HG03095 (cell line): ENCODE measurements around the gene KIF16B.
"Not testable (repeated sequence)": the region's sequence is repeated elsewhere in the genome, so short reads cannot be mapped to it uniquely, and the experiment has no call there.

Source experiments
- ATAC-seq: cut with Tn5 transposase; IDR thresholded peaks from one replicate; pipeline ENCODE4 v1.9.1; 2021; ENCODE audit warnings: moderate library complexity; ENCODE audit not compliant: unreplicated experiment

Gene KIF16B

GRCh38 chr20:16439540-16439939 is 133.7 kb downstream of the KIF16B start:
- not testable (repeated sequence) for ATAC-seq

DNA sequence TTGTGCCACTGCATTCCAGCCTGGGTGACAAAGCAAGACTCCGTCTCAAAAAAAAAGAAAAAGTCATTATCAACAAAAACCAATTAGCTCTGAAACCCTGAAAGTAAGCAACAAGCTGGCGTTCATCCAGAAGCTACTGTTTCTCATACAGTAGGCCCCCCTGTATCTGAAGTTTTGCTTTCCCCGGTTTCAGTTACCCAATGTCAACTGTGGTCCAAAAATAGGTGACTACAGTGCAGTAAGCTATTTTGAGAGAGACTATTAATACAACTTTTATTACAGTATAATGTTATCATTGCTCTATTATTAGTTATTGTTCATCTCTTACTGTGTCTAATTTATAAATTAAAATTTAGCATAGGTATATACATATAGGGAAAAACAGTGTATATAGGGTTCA is 135.1 kb downstream of the KIF16B start:
- no peak for ATAC-seq

GRCh38 chr20:16437387-16437996 is 135.8 kb downstream of the KIF16B start:
- no peak for ATAC-seq

- ATAC-seq: peak; percentile 76
Measured at GRCh38 chr20:16434062-16434664, 139.1 kb downstream of the KIF16B start.

- no peak for ATAC-seq
Measured at GRCh38 chr20:16433293-16433580, 140.0 kb downstream of the KIF16B start.

DNA sequence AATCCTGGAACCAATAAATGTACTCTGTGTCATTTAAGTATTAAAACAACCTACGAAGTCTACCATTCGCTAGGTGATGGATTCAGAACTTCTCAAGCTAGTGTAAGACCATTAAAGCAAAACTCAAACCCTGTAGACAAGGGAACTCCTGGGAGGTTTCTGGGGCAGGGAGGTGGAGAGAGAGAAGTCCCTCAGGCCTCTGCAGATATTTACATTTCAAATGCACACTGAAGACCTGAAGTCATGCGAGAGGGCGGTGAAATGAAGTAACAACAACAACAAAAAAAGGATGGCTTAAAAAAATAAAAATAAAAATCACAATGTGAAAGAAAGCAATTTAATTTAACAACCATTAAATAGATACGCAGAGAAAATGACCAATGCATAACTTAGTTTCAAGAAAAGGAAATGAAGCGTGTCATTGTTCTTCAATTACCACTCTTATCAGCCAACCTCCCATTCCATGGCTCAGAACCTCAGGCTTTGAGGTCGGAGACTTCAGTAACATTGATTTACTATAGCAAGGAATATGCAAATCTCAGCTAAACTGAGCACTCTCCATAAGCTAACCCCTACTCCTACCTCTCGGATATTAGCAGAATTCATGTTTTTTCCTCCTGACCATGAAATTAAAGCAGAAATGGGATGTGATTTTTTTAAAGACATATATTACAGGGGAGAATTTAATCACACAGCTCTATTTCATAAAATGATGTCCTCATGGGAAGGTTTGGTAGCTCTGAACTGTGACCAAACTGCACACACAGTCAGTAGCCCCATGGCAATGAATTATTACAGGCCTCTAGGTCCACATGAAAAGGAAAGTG is 140.6 kb downstream of the KIF16B start:
- ATAC-seq: no peak

GRCh38 chr20:16428112-16428511 is 145.1 kb downstream of the KIF16B start:
- no peak for ATAC-seq

- no peak for ATAC-seq
Measured at GRCh38 chr20:16427571-16427970, 145.7 kb downstream of the KIF16B start.

DNA sequence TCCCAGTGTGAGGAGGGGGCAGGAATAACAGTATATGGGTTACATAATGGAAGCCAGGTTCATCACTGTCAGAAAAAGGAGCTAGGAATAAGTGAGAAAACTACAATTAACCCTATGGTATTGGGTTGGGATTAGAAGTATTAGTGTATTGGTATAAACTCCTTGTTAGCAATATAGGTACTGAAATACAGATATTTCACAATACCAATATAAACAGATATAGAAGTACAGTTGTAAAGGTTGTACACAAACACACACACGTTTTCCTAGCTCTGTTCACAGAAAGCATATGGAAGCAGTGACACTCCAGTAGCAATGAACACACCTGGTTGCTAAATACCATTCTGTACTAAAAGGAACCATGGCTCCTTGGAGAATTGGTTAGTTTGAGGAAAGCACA is 148.5 kb downstream of the KIF16B start:
- no peak for ATAC-seq

GRCh38 chr20:16423311-16424212 is 149.7 kb downstream of the KIF16B start:
- no peak for ATAC-seq

- ATAC-seq: no peak
Measured at GRCh38 chr20:16419138-16419715, 154.0 kb downstream of the KIF16B start.

DNA sequence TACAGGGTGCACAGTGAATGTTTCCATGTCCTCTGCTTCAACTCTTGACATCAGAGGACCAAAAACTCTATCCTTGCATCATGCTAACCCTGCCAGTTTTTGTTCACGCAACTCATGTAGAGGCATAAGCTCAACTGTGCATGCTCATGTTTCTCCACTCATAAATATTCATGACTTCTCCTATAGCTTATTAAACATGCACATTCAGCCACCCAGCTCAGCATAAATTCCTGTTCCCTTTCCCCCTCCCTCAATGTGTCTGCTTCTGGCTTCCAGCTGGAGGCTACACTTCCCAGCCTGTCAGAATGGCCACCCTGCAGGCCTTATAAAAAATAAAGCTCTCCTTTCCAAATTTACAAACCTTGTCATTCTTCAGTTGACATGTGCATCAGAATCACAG is 154.6 kb downstream of the KIF16B start:
- ATAC-seq: no peak

GRCh38 chr20:16417001-16417400 is 156.2 kb downstream of the KIF16B start:
- ATAC-seq: no peak

DNA sequence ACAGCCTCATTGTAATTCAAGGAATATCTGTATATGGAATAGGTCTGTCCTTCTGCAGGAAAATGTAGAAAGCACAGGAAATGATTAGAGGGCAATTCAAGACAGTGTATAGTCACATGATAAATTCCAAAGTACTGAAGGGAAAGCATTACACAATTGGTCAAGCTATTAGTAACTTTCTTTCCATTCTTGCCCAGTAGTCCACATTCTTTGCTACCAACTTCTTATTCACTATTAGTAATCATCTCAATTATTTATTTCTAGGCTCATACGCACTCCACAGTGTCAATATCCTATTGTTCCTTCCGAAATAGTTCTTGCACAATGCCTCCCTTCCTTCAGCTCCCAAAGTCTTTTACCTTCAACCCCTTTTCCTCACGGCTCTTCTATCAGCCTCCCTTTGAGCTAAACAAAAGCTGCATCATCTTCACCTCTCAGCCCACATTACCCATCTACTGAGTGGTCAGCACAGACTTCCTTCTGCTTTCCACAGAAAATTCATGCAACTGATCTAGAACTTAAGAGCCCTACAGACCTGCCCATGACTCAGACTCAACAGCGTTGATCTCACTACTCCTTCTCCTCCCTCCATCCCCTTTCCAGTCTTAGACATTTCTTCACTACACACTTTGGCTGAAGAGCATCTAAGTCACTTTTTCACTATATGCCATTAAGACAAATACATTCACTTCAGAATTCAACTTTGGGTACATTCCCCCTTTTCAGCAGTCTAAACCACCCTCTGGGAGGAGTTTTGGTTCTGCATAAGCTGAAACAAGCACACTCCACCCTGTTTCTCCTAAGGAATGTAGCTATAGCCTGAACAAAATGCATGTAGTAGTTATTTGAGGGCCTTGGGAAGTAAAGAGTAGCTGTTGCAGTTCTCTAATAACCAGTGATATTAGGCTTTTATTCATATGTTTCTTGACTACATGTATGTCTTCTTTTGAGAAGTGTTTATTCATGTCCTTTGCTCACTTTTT is 157.9 kb downstream of the KIF16B start:
- ATAC-seq: no peak

DNA sequence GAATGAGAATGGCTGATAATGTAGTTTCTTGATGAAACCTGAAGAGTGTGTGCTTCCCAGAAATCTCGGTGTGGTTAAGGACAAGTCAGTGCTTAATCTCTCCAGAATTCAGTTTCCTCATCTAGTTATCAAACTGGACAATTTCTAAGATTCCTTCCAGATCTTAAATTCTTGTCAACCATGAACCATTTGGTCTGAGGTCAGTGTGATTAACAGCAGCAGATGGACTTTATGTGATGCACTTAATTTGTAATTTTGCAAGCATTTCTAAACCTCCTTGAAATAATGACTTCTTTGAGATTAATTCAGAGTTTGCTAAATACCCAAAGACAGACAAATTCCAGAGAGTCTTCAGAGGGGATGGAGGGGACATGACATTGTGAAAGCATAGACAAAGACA is 160.3 kb downstream of the KIF16B start:
- ATAC-seq: no peak

- no peak for ATAC-seq
Measured at GRCh38 chr20:16411361-16411760, 161.9 kb downstream of the KIF16B start.

DNA sequence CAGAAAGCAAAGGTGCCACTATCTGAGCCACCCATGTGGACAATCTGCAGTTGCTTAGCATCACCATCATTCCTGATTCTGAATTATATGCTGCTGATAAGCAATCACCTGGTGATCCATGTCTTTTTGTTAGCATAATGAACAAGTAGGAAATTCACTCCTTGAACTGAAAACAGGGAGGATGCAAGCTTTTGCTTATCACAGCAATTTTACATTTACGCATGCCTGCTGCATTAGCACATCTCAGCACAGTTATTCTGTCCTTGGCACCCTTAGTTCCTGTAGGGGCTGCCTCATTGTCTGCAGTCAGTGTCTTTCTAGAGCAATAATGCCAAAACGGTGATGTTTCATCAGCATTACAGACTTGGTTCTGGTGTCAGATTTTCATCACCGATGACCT is 162.6 kb downstream of the KIF16B start:
- no peak for ATAC-seq

DNA sequence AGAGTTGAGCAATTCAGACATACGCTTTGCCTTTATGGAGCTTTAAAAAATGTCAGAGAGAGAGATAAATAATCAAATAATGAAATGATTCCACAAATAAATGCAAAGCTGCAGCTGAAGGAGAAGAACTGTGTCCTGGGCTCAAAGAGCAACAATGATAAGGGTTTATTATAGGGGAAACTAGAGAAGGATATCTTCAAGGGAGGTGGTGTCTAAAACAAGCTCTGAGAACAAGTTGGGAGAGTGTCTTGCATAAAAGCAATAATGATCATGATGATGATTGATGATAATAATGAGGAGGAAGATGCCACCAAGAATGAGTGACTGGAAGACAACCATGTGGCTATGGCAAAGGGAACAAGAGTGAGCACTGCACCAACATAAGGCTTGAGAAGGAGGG is 164.3 kb downstream of the KIF16B start:
- no peak for ATAC-seq

DNA sequence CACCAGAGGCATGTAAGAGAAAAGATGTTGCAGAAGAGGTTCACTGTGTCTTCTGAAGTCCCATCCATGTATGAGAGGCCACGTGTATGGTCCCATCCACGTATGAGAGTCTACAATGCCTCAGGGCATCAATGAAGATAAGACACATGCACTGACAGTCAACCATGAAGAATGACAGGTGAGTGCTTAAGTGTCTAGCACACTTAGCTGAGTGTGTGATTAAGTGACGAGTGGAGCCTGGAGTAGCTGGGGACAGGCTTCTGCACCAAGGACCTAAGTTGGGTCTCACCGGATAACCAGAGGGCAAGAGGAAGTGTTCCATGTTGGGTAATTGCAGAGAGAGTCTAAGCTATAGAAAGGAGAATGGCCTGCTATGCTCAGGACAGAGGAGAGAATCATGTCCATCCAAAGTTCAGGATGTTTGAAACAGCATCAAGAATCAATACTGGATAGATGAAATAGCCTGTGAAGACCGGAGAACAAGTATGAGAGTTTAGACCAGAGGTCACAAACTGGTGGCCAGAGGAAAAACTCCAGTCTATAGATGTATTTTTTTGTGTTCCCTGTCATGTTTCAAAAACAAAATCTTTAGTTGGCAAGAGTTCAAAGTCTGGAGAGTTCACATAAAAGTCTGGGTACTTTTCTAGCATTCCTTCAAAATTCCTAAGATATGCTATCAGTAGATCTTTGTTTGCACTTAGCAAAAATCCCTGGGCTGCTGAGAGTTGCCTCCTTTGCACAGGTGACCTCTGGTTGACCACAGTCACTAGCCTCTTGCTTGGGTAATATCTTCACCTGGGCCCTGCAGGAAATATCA is 165.8 kb downstream of the KIF16B start:
- no peak for ATAC-seq
